ENCODE results near the gene KCNMA1. TPM values are rescaled to one million over a fixed set of nuclear protein-coding genes. Genes with fewer than 3 reads are reported as not detected.

The KCNMA1 gene
- total RNA-seq, 4 donors from 2014 or later: 146 to 300 (median 265) TPM

DNA sequence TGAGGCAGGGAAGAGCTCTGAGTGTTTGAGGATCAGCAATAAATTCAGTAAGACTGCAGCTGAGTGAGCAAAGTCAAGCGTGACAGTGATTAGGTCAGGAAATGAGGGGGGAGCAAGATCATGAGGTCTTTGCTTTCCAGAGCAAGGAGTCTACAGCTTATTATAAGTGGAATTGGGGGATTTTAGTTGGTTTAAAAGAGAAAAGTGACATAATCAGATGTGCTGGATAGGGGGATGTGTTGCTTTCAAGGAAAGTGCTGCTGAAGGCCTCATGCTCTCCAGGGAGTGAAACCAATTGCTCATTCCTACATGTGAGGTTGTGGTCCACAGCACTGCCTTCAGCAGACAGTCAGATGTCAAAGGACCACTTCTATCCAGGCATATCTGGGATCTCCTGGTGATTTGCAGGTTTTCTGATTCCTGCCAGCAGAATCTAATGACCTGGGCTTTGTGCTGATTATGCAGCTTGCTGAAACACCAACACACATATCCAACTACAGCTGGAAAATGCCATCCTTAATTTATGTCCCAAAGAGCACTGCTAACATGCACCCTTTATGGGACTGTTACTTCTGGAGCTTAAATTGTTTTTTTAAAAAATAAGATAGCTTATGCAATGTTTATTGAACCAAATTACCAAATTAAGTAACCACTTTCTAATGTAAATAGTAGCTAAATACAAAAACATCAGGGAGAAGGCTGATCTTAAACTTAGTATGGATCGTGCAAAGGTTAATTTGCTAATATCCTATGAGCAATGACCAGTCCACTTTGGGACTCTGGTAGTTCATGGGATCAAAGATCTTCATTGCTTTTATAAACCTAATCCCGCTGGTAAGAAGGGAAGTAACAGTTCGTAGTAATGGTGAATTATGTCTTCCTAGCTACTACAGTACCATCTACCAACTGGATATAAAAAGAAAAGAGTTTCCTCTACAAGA lies 607.6 kb downstream of the KCNMA1 start:
- no peak for DNase-seq (ENCODE audit: extremely low spot score)
- intact Hi-C loops (cut with DNase I): loop anchor here (5.0 kb wide), 1 partner anchor 617 kb away; no protein-coding TSS in a partner anchor
- peaks cover 0 to 7% (median 4%) of the 10 kb centered on the region in 4 donors for H3K4me1 ChIP-seq
- TF ChIP-seq, protein P1, sequence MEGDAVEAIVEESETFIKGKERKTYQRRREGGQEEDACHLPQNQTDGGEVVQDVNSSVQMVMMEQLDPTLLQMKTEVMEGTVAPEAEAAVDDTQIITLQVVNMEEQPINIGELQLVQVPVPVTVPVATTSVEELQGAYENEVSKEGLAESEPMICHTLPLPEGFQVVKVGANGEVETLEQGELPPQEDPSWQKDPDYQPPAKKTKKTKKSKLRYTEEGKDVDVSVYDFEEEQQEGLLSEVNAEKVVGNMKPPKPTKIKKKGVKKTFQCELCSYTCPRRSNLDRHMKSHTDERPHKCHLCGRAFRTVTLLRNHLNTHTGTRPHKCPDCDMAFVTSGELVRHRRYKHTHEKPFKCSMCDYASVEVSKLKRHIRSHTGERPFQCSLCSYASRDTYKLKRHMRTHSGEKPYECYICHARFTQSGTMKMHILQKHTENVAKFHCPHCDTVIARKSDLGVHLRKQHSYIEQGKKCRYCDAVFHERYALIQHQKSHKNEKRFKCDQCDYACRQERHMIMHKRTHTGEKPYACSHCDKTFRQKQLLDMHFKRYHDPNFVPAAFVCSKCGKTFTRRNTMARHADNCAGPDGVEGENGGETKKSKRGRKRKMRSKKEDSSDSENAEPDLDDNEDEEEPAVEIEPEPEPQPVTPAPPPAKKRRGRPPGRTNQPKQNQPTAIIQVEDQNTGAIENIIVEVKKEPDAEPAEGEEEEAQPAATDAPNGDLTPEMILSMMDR (IDR thresholded peaks at IDR 0.05): no peak
- TF ChIP-seq POLR2AphosphoS5 (IDR thresholded peaks at IDR 0.05): no peak
- TF ChIP-seq POLR2A (IDR thresholded peaks at IDR 0.05; ENCODE audit: low read depth): no peak
- no peak for TF ChIP-seq EP300 (IDR thresholded peaks at IDR 0.05)
- H3K27me3 ChIP-seq: no peaks in the 10 kb centered on the region
- H3K27ac ChIP-seq (replicated peaks in 1 of 4): no peak overlapping the region
- H3K9me3 ChIP-seq: no peaks in the 10 kb centered on the region
- 91% methylated on average over 4 of the region's 4 CpGs for WGBS
- H3K36me3 ChIP-seq: peaks cover 0 to 4% (median 2%) of the 10 kb centered on the region in 4 donors
- H3K4me3 ChIP-seq: no peak overlapping the region

DNA sequence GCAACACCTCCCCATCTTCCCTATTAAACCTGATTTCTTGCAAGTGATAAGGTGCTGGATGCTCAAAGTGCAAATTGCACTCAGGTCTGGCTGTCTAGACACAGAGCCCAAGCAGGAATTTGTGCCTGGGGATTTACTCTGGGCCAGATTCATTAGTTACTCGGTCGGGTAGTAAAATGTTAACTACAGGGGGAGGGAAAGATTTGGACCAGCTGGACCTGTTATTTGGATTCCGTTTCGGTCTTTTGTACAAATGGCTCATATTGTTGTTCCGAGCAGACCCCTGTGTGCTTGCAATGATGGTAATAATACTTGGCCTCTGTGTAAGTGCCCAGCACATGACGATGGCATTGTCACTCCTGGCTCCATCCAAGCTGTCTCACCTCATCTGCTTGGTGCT lies 609.6 kb downstream of the KCNMA1 start:
- intact Hi-C loops (cut with DNase I): no loop called here
- H3K27ac ChIP-seq (replicated peaks in 1 of 4): no peak overlapping the region
- no peaks in the 10 kb centered on the region for H3K9me3 ChIP-seq
- no peak overlapping the region for H3K4me3 ChIP-seq
- WGBS: 96% methylated on average over 5 of the region's 6 CpGs
- no peak for TF ChIP-seq EP300 (IDR thresholded peaks at IDR 0.05)
- no peak for TF ChIP-seq POLR2AphosphoS5 (IDR thresholded peaks at IDR 0.05)
- TF ChIP-seq POLR2A (IDR thresholded peaks at IDR 0.05; ENCODE audit: low read depth): no peak
- TF ChIP-seq, protein P1 (IDR thresholded peaks at IDR 0.05): no peak
- no peaks in the 10 kb centered on the region for H3K4me1 ChIP-seq
- no peak for DNase-seq (ENCODE audit: extremely low spot score)
- H3K36me3 ChIP-seq: peaks cover 0 to 4% (median 2%) of the 10 kb centered on the region in 4 donors
- no peaks in the 10 kb centered on the region for H3K27me3 ChIP-seq

DNA sequence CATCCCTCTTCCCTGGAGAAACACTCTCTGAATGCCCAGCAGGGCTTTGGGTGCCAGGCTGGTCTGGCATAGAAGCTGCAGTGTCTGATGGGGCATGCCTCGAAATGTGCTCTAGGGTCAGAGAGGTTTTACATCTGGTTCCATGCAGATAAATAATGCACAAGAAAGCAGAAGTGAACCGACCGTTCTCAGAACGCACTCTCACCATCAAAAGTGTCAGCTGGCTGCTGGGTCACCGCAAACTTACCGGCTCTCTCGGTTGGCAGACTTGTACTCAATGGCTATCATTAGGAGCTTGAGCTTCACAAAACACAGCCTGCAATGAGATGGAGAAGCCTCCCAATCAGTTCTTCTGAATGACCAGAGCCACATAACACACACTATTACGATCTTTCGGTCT lies 610.0 kb downstream of the KCNMA1 start:
- DNase-seq (ENCODE audit: extremely low spot score): no peak
- TF ChIP-seq, protein P1 (IDR thresholded peaks at IDR 0.05): no peak
- TF ChIP-seq EP300 (IDR thresholded peaks at IDR 0.05): no peak
- no peak for TF ChIP-seq POLR2A (IDR thresholded peaks at IDR 0.05; ENCODE audit: low read depth)
- no peak for TF ChIP-seq POLR2AphosphoS5 (IDR thresholded peaks at IDR 0.05)
- Histone ChIP-seq H3K9me3 (no peaks in the 10 kb centered on the region), H3K27me3 (no peaks in the 10 kb centered on the region), H3K27ac (replicated peaks in 1 of 4) (no peak overlapping the region), H3K4me3 (no peak overlapping the region), H3K4me1 (peaks cover 0 to 3% (median 2%) of the 10 kb centered on the region in 4 donors), H3K36me3 (peaks cover 0 to 4% (median 2%) of the 10 kb centered on the region in 4 donors)
- 76% methylated on average over 9 of the region's 9 CpGs for WGBS
- intact Hi-C loops (cut with DNase I): no loop called here

DNA sequence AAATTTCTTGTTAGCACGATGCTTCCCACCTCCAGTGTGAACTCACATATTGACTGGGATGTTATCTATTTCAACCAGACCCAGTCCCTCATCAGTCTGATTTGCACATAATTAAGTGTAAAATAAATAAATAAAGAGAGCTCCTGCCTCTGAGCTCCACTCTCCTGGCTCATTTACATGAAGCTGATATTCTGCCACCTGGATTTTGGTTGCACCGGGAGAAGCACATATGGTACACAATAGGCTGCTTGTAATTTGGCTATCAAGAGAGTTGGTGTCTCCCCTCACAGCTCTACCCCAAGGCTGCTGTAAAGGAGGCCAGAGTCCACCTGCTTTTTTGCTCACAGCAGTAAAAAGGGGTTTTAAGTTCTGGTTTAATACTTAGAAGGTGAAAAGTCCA lies 610.5 kb downstream of the KCNMA1 start:
- intact Hi-C loops (cut with DNase I): no loop called here
- 94% methylated on average over 2 of the region's 2 CpGs for WGBS
- Histone ChIP-seq H3K4me3 (no peak overlapping the region), H3K27ac (replicated peaks in 1 of 4) (no peak overlapping the region), H3K36me3 (peaks cover 0 to 4% (median 2%) of the 10 kb centered on the region in 4 donors), H3K9me3 (no peaks in the 10 kb centered on the region), H3K4me1 (peaks cover 0 to 8% (median 6%) of the 10 kb centered on the region in 4 donors), H3K27me3 (no peaks in the 10 kb centered on the region)
- DNase-seq (ENCODE audit: extremely low spot score): no peak
- TF ChIP-seq POLR2A (IDR thresholded peaks at IDR 0.05; ENCODE audit: low read depth) (no peak), EP300 (IDR thresholded peaks at IDR 0.05) (no peak), POLR2AphosphoS5 (IDR thresholded peaks at IDR 0.05) (no peak)
- TF ChIP-seq, protein P1 (IDR thresholded peaks at IDR 0.05): no peak
